ENCODE measurements around the gene PLCH1.

- TF ChIP-seq CTCF (IDR thresholded peaks at IDR 0.05; ENCODE audit: borderline replicate concordance, extremely low read depth, low read length, poor library complexity, severe bottlenecking) (no peak), EZH2 (IDR thresholded peaks at IDR 0.05; ENCODE audit: borderline replicate concordance, low read depth, low read length, severe bottlenecking) (no peak)
Measured at GRCh38 chr3:155572085-155572484, 172.8 kb downstream of the PLCH1 start.

Measured in DND-41 (cell line).